Glutamatergic neuron (in vitro differentiated cells): ENCODE data around the gene PRLR. TPM values are rescaled to one million over a fixed set of nuclear protein-coding genes. Genes with fewer than 3 reads are reported as not detected.

Experiments used
- DNase-seq: peaks from one replicate; pipeline ENCODE4 v3.0.0; 2022
- H3K27ac Mint-ChIP-seq: one replicate; pipeline ENCODE4 v1.8.0; 2020; ENCODE audit warnings: mild to moderate bottlenecking, mixed read lengths, inconsistent platforms; ENCODE audit not compliant: unreplicated experiment
- H3K27me3 Mint-ChIP-seq: one replicate; pipeline ENCODE4 v1.8.0; 2020; ENCODE audit warnings: mild to moderate bottlenecking, moderate library complexity, mixed read lengths, inconsistent platforms; ENCODE audit not compliant: unreplicated experiment
- H3K36me3 Mint-ChIP-seq: one replicate; pipeline ENCODE4 v1.8.0; 2020; ENCODE audit warnings: mild to moderate bottlenecking, mixed read lengths, inconsistent platforms; ENCODE audit not compliant: unreplicated experiment
- H3K4me1 Mint-ChIP-seq: one replicate; pipeline ENCODE4 v1.8.0; 2020; ENCODE audit warnings: mild to moderate bottlenecking, low read depth, mixed read lengths, inconsistent platforms; ENCODE audit not compliant: unreplicated experiment
- H3K4me3 Mint-ChIP-seq: one replicate; pipeline ENCODE4 v1.8.0; 2020; ENCODE audit warnings: mild to moderate bottlenecking, mixed read lengths, inconsistent platforms; ENCODE audit not compliant: unreplicated experiment
- H3K9me3 Mint-ChIP-seq: one replicate; pipeline ENCODE4 v1.8.0; 2020; ENCODE audit warnings: mild to moderate bottlenecking, moderate library complexity, mixed read lengths, inconsistent platforms; ENCODE audit not compliant: unreplicated experiment
- CTCF ChIP-seq: fragments of 200-600 bp; sonication (generic); IDR thresholded peaks from one replicate; pipeline ENCODE4 v1.5.0; 2021; ENCODE audit not compliant: partially characterized antibody, unreplicated experiment
- total RNA-seq: library from RNA; stranded (reverse); fragmentation: NEBNext Ultra II Directional; extraction: Animal tissue kit (Norgen Biotek cat#: 25700); gene quantifications from one replicate; pipeline ENCODE4 v1.2.1, GENCODE V29; 2021; ENCODE audit not compliant: unreplicated experiment

The PRLR gene
- total RNA-seq, 1 donor from 2014 or later: not detected

GRCh38 chr5:35263266-35263877 lies 33.1 kb upstream of the PRLR start:
- no peak for TF ChIP-seq CTCF
- Mint-ChIP-seq H3K9me3 (peaks cover 6% of the 10 kb centered on the region), H3K27me3 (no peaks in the 10 kb centered on the region), H3K27ac (no peak overlapping the region), H3K36me3 (no peaks in the 10 kb centered on the region), H3K4me1 (no peaks in the 10 kb centered on the region), H3K4me3 (no peak overlapping the region)
- DNase-seq: no peak

GRCh38 chr5:35253582-35253981 lies 23.3 kb upstream of the PRLR start:
- Mint-ChIP-seq H3K36me3 (no peaks in the 10 kb centered on the region), H3K27ac (no peak overlapping the region), H3K27me3 (no peaks in the 10 kb centered on the region), H3K4me3 (no peak overlapping the region), H3K4me1 (no peaks in the 10 kb centered on the region), H3K9me3 (peaks cover 1% of the 10 kb centered on the region)
- DNase-seq: no peak
- TF ChIP-seq CTCF: no peak

- no peak overlapping the region for H3K27ac Mint-ChIP-seq
- no peaks in the 10 kb centered on the region for H3K27me3 Mint-ChIP-seq
- DNase-seq: no peak
- H3K4me3 Mint-ChIP-seq: no peak overlapping the region
- H3K9me3 Mint-ChIP-seq: peaks cover 1% of the 10 kb centered on the region
- H3K36me3 Mint-ChIP-seq: no peaks in the 10 kb centered on the region
- H3K4me1 Mint-ChIP-seq: no peaks in the 10 kb centered on the region
- TF ChIP-seq CTCF: no peak
Measured at GRCh38 chr5:35252963-35253362, 22.7 kb upstream of the PRLR start.

- Mint-ChIP-seq H3K36me3 (no peaks in the 10 kb centered on the region), H3K4me3 (no peak overlapping the region), H3K27me3 (no peaks in the 10 kb centered on the region), H3K27ac (no peak overlapping the region), H3K9me3 (no peaks in the 10 kb centered on the region), H3K4me1 (no peaks in the 10 kb centered on the region)
- no peak for TF ChIP-seq CTCF
- no peak for DNase-seq
Measured at GRCh38 chr5:35248843-35249780, 18.8 kb upstream of the PRLR start.

GRCh38 chr5:35247648-35248034 lies 17.4 kb upstream of the PRLR start:
- no peaks in the 10 kb centered on the region for H3K36me3 Mint-ChIP-seq
- H3K4me1 Mint-ChIP-seq: no peaks in the 10 kb centered on the region
- TF ChIP-seq CTCF: no peak
- no peak overlapping the region for H3K4me3 Mint-ChIP-seq
- no peak overlapping the region for H3K27ac Mint-ChIP-seq
- no peak for DNase-seq
- no peaks in the 10 kb centered on the region for H3K27me3 Mint-ChIP-seq
- H3K9me3 Mint-ChIP-seq: no peaks in the 10 kb centered on the region
